CD4-positive, alpha-beta T cell (primary cell): ENCODE data around the gene CPLANE2. TPM values are rescaled to one million over a fixed set of nuclear protein-coding genes. Genes with fewer than 3 reads are reported as not detected.
"Not testable (repeated sequence)": the region's sequence is repeated elsewhere in the genome, so short reads cannot be mapped to it uniquely, and the experiment has no call there.

Experiments used
- ATAC-seq: fragments of 200-7000 bp; cut with Tn5 transposase; one replicate; pipeline ENCODE4 v1.10.0; 2022; ENCODE audit warnings: mild to moderate bottlenecking; ENCODE audit not compliant: poor library complexity
- CTCF ChIA-PET: fragments of 350-600 bp; sonication (Branson Sonifier 250); formaldehyde crosslinking; loops from one replicate; lab custom pipeline; 2021; ENCODE audit warnings: antibody characterized with exemption, inconsistent platforms; lab: Charles Lee
- POLR2A ChIA-PET: fragments of 350-600 bp; sonication (Branson Sonifier 250); formaldehyde crosslinking; loops from one replicate; lab custom pipeline; 2021; ENCODE audit warnings: antibody characterized with exemption, inconsistent platforms; lab: Charles Lee
- DNase-seq, 14 experiments: peaks; one replicate each; pipeline ENCODE4 v3.0.0-alpha.2; 2013 to 2020; ENCODE audit warnings: mixed read lengths in 2 of 14
- H3K27ac ChIP-seq, 2 donors: one replicate each; pipeline versions ENCODE4 v1.5.1 to v1.7.0; 2013; ENCODE audit warnings: low read length in 2 of 2, low read depth in 1 of 2, mild to moderate bottlenecking in 1 of 2
- H3K27me3 ChIP-seq, 2 experiments: 1 replicate in 1 of 2; 2 replicates in 1 of 2; pipeline versions ENCODE4 v1.6.1 to v1.7.0; 2013; ENCODE audit warnings: low read length in 2 of 2, control low read depth in 1 of 2, mild to moderate bottlenecking in 1 of 2, moderate library complexity in 1 of 2; ENCODE audit not compliant: insufficient read depth in 2 of 2, control insufficient read depth in 1 of 2
- H3K36me3 ChIP-seq: one replicate; pipeline ENCODE4 v1.6.1; 2013; ENCODE audit warnings: low read length, control low read depth; ENCODE audit not compliant: insufficient read depth
- H3K4me1 ChIP-seq: one replicate; pipeline ENCODE4 v1.6.1; 2013; ENCODE audit warnings: low read length, control low read depth; ENCODE audit not compliant: insufficient read depth
- H3K4me3 ChIP-seq: one replicate; pipeline ENCODE4 v1.5.1; 2013; ENCODE audit warnings: mild to moderate bottlenecking, low read length, moderate library complexity
- H3K9me3 ChIP-seq, 2 experiments: 1 replicate in 1 of 2; 2 replicates in 1 of 2; pipeline versions ENCODE4 v1.6.1 to v1.7.0; 2013; ENCODE audit warnings: low read length in 2 of 2, mild to moderate bottlenecking in 2 of 2, control low read depth in 1 of 2, moderate library complexity in 1 of 2; ENCODE audit not compliant: control insufficient read depth in 1 of 2, insufficient read depth in 1 of 2
- H3K27ac Mint-ChIP-seq: one replicate; pipeline ENCODE4 v1.8.0; 2020; ENCODE audit warnings: mixed read lengths
- H3K27me3 Mint-ChIP-seq: one replicate; pipeline ENCODE4 v1.8.0; 2021; ENCODE audit warnings: mixed read lengths
- H3K36me3 Mint-ChIP-seq: one replicate; pipeline ENCODE4 v1.8.0; 2021; ENCODE audit warnings: low read depth, mixed read lengths
- H3K4me1 Mint-ChIP-seq: one replicate; pipeline ENCODE4 v1.8.0; 2021; ENCODE audit warnings: low read depth, mixed read lengths
- H3K4me3 Mint-ChIP-seq: one replicate; pipeline ENCODE4 v1.8.0; 2020; ENCODE audit warnings: mild to moderate bottlenecking, mixed read lengths
- H3K9me3 Mint-ChIP-seq: one replicate; pipeline ENCODE4 v1.8.0; 2020; ENCODE audit warnings: mixed read lengths
- intact Hi-C, 2 experiments: fragments of 100-400 bp; cut with DNase I in 1 of 2; cut with micrococcal nuclease in 1 of 2; formaldehyde crosslinking; loops; one replicate each; pipeline versions ENCODE4 v1.15.1 to v1.9.0; 2023 to 2025; cut with DNase I, micrococcal nuclease
- total RNA-seq, 174 experiments: library from RNA in 2 of 174; stranded (reverse) in 2 of 174; gene quantifications; one replicate each; pipeline ENCODE4 v1.2.3 and lab custom pipeline; 2021 to 2026
- TF ChIP-seq, protein P1 (sequence below): fragments of 200-600 bp; IDR thresholded peaks from one replicate; pipeline ENCODE4 v1.8.0; 2022; ENCODE audit warnings: antibody characterized with exemption, mild to moderate bottlenecking

The CPLANE2 gene
- total RNA-seq, 2 experiments from 2014 or later = 5.3 to 8.4 TPM

DNA sequence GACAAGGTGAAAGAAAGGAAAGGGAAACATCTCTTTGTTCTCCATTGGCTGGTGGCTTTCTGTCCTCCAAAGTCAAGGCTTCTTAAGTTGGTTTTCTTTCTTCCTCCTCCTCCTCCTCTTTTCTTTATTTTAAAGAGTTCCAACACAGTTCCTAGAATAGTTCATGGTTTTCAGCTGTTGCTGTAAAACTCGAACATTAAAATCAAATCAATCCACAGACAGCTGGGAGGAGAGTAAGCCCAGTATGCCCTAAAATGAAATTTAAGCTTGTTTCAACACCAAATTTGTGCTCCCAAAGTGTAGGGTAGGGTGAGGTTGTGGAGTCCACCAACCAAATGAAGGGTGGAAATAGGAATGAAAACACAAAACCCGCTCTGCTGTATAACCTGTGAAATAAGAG is 10.5 kb upstream of the CPLANE2 start:
- peaks cover 43% of the 10 kb centered on the region for H3K36me3 ChIP-seq
- H3K27me3 Mint-ChIP-seq = no peaks in the 10 kb centered on the region
- peaks cover 11% of the 10 kb centered on the region for H3K4me1 ChIP-seq
- ATAC-seq = no peak
- H3K27ac ChIP-seq = no peak overlapping the region
- H3K36me3 Mint-ChIP-seq = peaks cover 38% of the 10 kb centered on the region
- H3K4me3 ChIP-seq = no peak overlapping the region
- ChIA-PET POLR2A (no interaction called here), CTCF (interaction anchor here (1.5 to 2.0 kb wide), 2 partner anchors 165 to 169 kb away, joined by 3 to 4 read pairs; no protein-coding TSS in a partner anchor)
- H3K27me3 ChIP-seq = no peaks in the 10 kb centered on the region
- DNase-seq = no peak
- intact Hi-C loops = no loop called here
- no peak overlapping the region for H3K4me3 Mint-ChIP-seq
- peaks cover 26% of the 10 kb centered on the region for H3K4me1 Mint-ChIP-seq
- no peaks in the 10 kb centered on the region for H3K9me3 ChIP-seq
- no peaks in the 10 kb centered on the region for H3K9me3 Mint-ChIP-seq
- TF ChIP-seq, protein P1, sequence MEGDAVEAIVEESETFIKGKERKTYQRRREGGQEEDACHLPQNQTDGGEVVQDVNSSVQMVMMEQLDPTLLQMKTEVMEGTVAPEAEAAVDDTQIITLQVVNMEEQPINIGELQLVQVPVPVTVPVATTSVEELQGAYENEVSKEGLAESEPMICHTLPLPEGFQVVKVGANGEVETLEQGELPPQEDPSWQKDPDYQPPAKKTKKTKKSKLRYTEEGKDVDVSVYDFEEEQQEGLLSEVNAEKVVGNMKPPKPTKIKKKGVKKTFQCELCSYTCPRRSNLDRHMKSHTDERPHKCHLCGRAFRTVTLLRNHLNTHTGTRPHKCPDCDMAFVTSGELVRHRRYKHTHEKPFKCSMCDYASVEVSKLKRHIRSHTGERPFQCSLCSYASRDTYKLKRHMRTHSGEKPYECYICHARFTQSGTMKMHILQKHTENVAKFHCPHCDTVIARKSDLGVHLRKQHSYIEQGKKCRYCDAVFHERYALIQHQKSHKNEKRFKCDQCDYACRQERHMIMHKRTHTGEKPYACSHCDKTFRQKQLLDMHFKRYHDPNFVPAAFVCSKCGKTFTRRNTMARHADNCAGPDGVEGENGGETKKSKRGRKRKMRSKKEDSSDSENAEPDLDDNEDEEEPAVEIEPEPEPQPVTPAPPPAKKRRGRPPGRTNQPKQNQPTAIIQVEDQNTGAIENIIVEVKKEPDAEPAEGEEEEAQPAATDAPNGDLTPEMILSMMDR = no peak
- H3K27ac Mint-ChIP-seq = no peak overlapping the region

DNA sequence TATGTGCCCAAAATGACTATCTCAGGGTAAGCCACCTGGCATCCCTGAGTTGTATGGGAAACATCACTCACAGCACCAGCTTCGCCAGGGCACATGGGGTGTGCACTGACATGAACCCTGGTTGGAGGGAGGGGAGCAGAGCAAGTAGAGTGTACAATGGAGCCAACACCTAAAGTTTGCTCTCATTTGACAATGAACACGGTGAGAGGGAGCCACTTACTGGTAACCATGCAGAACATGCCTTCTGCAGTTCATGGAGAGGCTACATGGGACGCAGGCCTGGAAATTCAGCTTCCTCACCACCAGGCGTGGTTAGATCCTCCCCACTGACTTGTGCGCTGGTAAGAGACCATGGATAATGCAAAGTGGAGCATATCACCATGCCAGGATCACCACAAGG is 10.0 kb upstream of the CPLANE2 start:
- H3K9me3 ChIP-seq = no peaks in the 10 kb centered on the region
- no peaks in the 10 kb centered on the region for H3K27me3 Mint-ChIP-seq
- POLR2A ChIA-PET = no interaction called here
- TF ChIP-seq, protein P1 = no peak
- H3K36me3 ChIP-seq = peaks cover 38% of the 10 kb centered on the region
- H3K9me3 Mint-ChIP-seq = no peaks in the 10 kb centered on the region
- ATAC-seq = no peak
- no peaks in the 10 kb centered on the region for H3K27me3 ChIP-seq
- no peak overlapping the region for H3K27ac Mint-ChIP-seq
- H3K4me1 Mint-ChIP-seq = peaks cover 23% of the 10 kb centered on the region
- no peak overlapping the region for H3K4me3 Mint-ChIP-seq
- peaks cover 11% of the 10 kb centered on the region for H3K4me1 ChIP-seq
- H3K27ac ChIP-seq = no peak overlapping the region
- CTCF ChIA-PET = interaction anchor here (2.0 kb wide), 1 partner anchor 168 kb away, joined by 4 read pairs; no protein-coding TSS in a partner anchor
- H3K36me3 Mint-ChIP-seq = peaks cover 34% of the 10 kb centered on the region
- no peak overlapping the region for H3K4me3 ChIP-seq
- no peak for DNase-seq
- intact Hi-C loops = no loop called here

DNA sequence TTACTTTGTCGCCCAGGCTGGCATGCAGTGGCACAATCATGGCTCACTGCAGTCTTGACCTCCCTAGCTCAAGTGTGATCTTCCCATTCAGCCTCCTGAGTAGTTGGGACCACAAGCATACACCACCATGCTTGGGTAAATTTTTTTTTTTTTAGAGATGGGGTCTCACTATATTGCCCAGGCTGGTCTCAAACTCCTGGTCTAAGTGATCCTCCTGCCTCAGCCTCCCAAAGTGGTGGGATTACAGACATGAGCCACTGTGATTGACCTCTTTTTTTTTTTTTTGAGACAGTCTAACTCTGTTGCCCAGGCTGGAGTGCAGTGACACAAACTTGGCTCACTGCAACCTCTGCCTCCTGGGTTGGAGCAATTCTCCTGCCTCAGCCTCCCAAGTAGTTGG is 9.3 kb upstream of the CPLANE2 start:
- POLR2A ChIA-PET = interaction anchor here (0.6 kb wide), 1 partner anchor 49 kb away, joined by 3 read pairs; no protein-coding TSS in a partner anchor
- H3K27ac ChIP-seq, H3K4me3 ChIP-seq, H3K27me3 ChIP-seq, H3K9me3 ChIP-seq, H3K4me3 Mint-ChIP-seq, H3K9me3 Mint-ChIP-seq, CTCF ChIA-PET, H3K27ac Mint-ChIP-seq, DNase-seq, ATAC-seq, H3K27me3 Mint-ChIP-seq, intact Hi-C loops: not testable (repeated sequence)
- Mint-ChIP-seq H3K4me1 (peaks cover 23% of the 10 kb centered on the region), H3K36me3 (peaks cover 28% of the 10 kb centered on the region)
- Histone ChIP-seq H3K36me3 (peaks cover 32% of the 10 kb centered on the region), H3K4me1 (peaks cover 11% of the 10 kb centered on the region)
